Stimulated activated CD8-positive, alpha-beta memory T cell treated with anti-CD3 and anti-CD28 coated beads, Interleukin-12 subunit alpha, Interleukin-12 subunit beta, amount 100 ng/mL, for 4 hours (primary cell): ENCODE data around the gene VPS13C.

Experiments
- DNase-seq: peaks from one replicate; pipeline ENCODE4 v3.0.0-alpha.2; 2020; ENCODE audit warnings: low read depth

Gene VPS13C

DNA sequence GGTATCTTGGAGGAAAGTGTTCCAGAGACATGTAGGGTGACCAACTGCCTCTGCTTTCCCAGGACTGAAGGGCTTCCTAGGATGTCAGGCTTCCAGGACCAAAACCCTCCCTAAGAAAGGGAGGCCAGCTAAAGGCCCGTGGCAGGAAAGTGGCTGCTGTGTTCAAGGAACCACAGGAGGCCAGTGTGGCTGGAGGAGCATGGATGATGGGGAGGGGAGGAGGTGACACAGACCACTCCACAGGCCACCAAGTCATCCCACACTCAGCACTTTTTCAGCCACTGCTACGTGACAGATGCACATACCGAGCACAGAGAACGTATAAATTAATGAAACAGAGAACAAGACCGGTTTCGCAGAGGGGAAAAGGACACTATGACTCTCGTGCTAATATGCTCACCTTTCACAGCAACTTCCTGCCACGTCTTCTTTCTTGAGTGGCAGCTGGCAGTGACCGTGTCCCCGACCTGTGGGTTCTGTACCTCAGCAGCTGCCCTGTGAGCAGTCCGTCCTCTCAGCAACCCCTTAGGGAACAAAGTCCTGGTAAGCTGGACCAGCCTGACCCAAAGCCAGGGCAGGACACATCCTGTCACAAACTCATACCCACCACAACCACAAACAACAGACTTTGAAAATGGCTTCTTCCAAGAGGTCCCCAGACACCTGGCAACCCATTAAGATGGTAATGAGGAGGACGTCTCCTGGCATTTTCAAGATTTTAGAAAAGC is 244.7 kb downstream of the VPS13C start:
- no peak for DNase-seq

DNA sequence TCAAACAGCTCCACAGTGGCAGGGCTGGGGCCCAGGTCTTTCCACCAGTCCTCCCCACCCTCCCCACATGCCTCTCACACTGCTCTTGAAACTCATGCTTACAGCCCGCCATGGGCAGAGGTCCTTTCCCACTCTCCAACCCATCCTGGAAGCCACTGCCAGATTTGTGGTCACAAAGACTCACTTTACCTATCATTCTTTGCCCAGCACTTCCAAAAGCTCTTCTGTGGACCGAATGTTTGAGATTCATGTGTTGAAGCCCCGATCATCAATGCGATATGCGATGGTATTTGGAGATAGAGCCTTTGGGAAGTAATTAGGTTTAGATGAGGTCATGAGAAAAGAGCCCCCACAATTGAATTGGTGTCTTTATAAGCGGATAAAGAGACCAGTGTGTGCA is 247.8 kb downstream of the VPS13C start:
- no peak for DNase-seq

DNA sequence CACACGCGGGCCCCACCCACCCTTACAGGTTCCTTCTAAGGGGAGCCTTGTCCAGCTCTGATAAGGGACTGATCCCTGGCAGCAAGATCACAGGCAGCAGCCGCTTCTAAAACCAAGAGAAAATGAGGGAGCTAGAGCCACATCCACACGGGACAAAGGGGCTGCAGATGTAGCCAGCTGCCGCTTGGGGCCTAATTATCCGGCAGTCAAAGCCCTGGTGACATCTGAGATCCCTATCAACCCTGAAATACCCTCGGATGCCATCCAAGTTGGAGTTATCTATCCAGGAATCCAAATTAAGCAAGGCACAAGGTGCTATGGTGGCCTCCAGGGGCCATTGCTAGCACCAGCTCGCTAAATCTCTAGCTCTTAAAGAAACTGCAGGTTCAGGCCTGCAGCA is 248.3 kb downstream of the VPS13C start:
- DNase-seq = no peak

DNA sequence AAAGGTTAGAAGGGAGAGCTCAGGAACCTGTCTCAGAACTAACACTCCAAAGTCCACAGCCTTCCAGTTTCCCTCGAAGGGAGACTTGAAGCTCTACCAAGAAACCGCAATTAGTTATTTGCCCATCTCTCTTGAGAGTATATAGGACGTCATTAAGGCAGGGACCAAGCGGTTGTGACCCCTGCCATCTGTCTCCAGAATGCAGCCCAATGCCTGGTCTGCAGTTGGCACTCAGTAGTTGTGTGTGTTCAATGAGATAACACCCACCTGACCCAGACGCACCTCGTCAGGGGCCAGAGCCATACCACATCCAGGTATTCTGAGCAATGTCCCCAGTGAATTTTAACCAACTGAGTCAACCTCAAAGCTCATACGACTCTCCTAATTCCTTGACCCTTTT is 251.0 kb downstream of the VPS13C start:
- no peak for DNase-seq

DNA sequence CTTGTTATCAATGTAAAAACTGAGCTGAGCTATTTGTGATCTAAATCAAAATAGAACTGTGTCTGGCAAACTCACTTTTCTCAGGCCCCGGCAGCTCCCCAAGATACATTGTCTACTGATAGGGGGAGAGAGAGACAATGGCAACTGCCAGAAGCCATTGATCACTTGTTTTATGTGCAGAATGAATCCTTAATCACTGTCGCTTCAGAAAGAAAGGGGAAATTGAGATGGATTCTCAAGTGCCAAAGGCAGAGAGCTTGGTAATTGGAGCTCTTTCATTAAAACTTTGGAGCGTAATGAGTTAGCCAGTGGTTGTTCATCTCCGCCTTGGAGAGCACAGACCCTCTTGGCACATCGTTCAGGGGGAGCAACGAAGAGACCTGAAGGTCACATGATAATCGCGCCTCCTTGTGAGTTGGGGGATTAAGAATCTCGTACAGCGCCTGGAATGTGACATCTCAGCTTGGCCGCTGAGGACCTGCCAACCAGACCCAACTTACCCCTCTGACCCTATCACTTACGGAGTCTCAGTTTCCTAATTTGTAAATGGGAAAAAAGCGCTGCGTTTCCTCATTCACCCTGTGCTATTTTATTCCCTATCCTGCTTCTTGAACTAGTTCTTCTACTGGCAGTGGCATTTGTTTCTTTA is 252.8 kb downstream of the VPS13C start:
- no peak for DNase-seq
